K562 (cell line): ENCODE measurements around the gene ZNF546. TPM values are rescaled to one million over a fixed set of nuclear protein-coding genes. Genes with fewer than 3 reads are reported as not detected.
A peak's percentile ranks its signal among the peaks of the same experiment; 100 is the strongest.

Experiments
- CEBPG ChIP-seq, 3 experiments: fragments of 200-800 bp in 1 of 3; sonication (Bioruptor generic) in 1 of 3; sonication (generic) in 1 of 3; formaldehyde crosslinking in 1 of 3; IDR thresholded peaks in 2 of 3; conservative IDR thresholded peaks in 1 of 3; 2 replicates each; pipeline versions ENCODE4 v1.6.1 to v1.8.0; 2016 to 2022; ENCODE audit warnings: missing compliant biosample characterization in 2 of 3, missing genetic modification characterization in 2 of 3, mild to moderate bottlenecking in 1 of 3, missing genetic modification reagents in 1 of 3
- COPS2 ChIP-seq: fragments of 450-650 bp; conservative IDR thresholded peaks from 2 replicates; pipeline ENCODE4 v1.6.1; 2016; ENCODE audit warnings: mild to moderate bottlenecking, moderate library complexity
- KAT7 ChIP-seq: sonication (generic); formaldehyde crosslinking; IDR thresholded peaks from 2 replicates; pipeline ENCODE4 v1.8.0; 2022; ENCODE audit warnings: missing genetic modification reagents, mild to moderate bottlenecking, borderline replicate concordance
- MEF2A ChIP-seq: IDR thresholded peaks from 2 replicates; pipeline ENCODE4 v1.6.1; 2011; ENCODE audit warnings: low read depth, mild to moderate bottlenecking, low read length, moderate library complexity; ENCODE audit not compliant: control insufficient read depth
- MEIS2 ChIP-seq: fragments of 450-650 bp; IDR thresholded peaks from 2 replicates; pipeline ENCODE4 v1.6.1; 2014; ENCODE audit warnings: mild to moderate bottlenecking; ENCODE audit not compliant: partially characterized antibody
- RBBP5 ChIP-seq: fragments of 200-600 bp; sonication (generic); IDR thresholded peaks from 2 replicates; pipeline ENCODE4 v1.6.1; 2012; ENCODE audit warnings: borderline replicate concordance, mild to moderate bottlenecking, low read length, control low read depth, inconsistent platforms; ENCODE audit not compliant: insufficient read depth, poor library complexity, severe bottlenecking
- TAL1 ChIP-seq: fragments of 450-650 bp; IDR thresholded peaks from 2 replicates; pipeline ENCODE4 v1.6.1; 2016; ENCODE audit warnings: mild to moderate bottlenecking
- TCF15 ChIP-seq: fragments of 250-450 bp; sonication (Bioruptor Pico); IDR thresholded peaks from 2 replicates; pipeline ENCODE4 v1.8.0; 2022; ENCODE audit warnings: moderate library complexity, mild to moderate bottlenecking, inconsistent platforms
- ZKSCAN8 ChIP-seq: fragments of 200-800 bp; sonication (Bioruptor generic); IDR thresholded peaks from 2 replicates; pipeline ENCODE4 v1.6.1; 2016; ENCODE audit warnings: missing genetic modification characterization, missing compliant biosample characterization
- ZNF644 ChIP-seq: fragments of 200-800 bp; sonication (Bioruptor generic); IDR thresholded peaks from 2 replicates; pipeline ENCODE4 v1.6.1; 2016; ENCODE audit warnings: low read depth, missing genetic modification characterization, missing compliant biosample characterization
- polyA plus RNA-seq, 8 experiments: library from polyadenylated mRNA; depleted of rRNA in 4 of 8; stranded (reverse) in 5 of 8; unstranded in 3 of 8; fragments of >200 nt; fragmentation: Nextera tagmentation in 2 of 8; fragmentation: Illumina TruSeq in 1 of 8; extraction: Ambion mirVana in 2 of 8; extraction: Trizol in 1 of 8; gene quantifications; 2 replicates each; pipeline versions ENCODE4 v1.2.1 to v1.2.3, GENCODE V29; 2011 to 2014; ENCODE audit warnings: inconsistent platforms in 1 of 8, missing spikeins in 1 of 8
- total RNA-seq, 7 experiments: library from RNA; depleted of rRNA in 6 of 7; stranded (reverse); fragments of >200 nt in 6 of 7; fragmentation: Illumina TruSeq in 2 of 7; extraction: Trizol in 2 of 7; gene quantifications; 2 replicates each; pipeline versions ENCODE4 v1.2.1 to v1.2.3, GENCODE V29; 2011 to 2021; ENCODE audit warnings: low replicate concordance in 1 of 7
- TF ChIP-seq, protein P1 (sequence below): fragments of 450-650 bp; IDR thresholded peaks from 2 replicates; pipeline ENCODE4 v1.6.1; 2016; ENCODE audit warnings: borderline replicate concordance
- TF ChIP-seq, protein P2 (sequence below), 2 experiments: fragments of 450-650 bp in 1 of 2; sonication (generic) in 1 of 2; formaldehyde crosslinking in 1 of 2; IDR thresholded peaks; 2 replicates each; pipeline versions ENCODE4 v1.7.1 to v1.9.0; 2016 to 2022; ENCODE audit warnings: inconsistent platforms in 1 of 2, mild to moderate bottlenecking in 1 of 2, missing genetic modification reagents in 1 of 2

The ZNF546 gene
- total and polyA plus RNA-seq, 9 of the 15 experiments (the other 6 are each of a cell fraction or from before 2014, with no cell fraction given): 0.73 to 5.1 (median 2.2) TPM

- TF ChIP-seq TCF15 (CRISPR knock-in tag): no peak
- 0 out of 2 replicates have a peak, but pooled peaks have one; percentile 14 for TF ChIP-seq ZNF644
- TF ChIP-seq KAT7 (CRISPR knock-in tag): no peak
- peak; percentile 84; the same call in 1 of the 2 replicates for TF ChIP-seq MEF2A
- TF ChIP-seq, protein P1, sequence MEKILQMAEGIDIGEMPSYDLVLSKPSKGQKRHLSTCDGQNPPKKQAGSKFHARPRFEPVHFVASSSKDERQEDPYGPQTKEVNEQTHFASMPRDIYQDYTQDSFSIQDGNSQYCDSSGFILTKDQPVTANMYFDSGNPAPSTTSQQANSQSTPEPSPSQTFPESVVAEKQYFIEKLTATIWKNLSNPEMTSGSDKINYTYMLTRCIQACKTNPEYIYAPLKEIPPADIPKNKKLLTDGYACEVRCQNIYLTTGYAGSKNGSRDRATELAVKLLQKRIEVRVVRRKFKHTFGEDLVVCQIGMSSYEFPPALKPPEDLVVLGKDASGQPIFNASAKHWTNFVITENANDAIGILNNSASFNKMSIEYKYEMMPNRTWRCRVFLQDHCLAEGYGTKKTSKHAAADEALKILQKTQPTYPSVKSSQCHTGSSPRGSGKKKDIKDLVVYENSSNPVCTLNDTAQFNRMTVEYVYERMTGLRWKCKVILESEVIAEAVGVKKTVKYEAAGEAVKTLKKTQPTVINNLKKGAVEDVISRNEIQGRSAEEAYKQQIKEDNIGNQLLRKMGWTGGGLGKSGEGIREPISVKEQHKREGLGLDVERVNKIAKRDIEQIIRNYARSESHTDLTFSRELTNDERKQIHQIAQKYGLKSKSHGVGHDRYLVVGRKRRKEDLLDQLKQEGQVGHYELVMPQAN: no peak
- peak; percentile 18 for TF ChIP-seq MEIS2
- TF ChIP-seq CEBPG (CRISPR knock-in tag; IDR thresholded peaks at IDR 0.05): no peak
- peak in 1 of 2 experiments; percentile 75; a peak in 2 of 4 replicates for TF ChIP-seq CEBPG (tag; conservative IDR thresholded peaks at IDR 0.05 in 1 of 2, IDR thresholded peaks at IDR 0.05 in 1 of 2)
- peak; percentile 74 for TF ChIP-seq RBBP5
- TF ChIP-seq ZKSCAN8: 0 out of 2 replicates have a peak, but pooled peaks have one; percentile 1
- 0 out of 2 replicates have a peak, but pooled peaks have one; percentile 19 for TF ChIP-seq TAL1
- no peak for TF ChIP-seq COPS2
- TF ChIP-seq, protein P2, sequence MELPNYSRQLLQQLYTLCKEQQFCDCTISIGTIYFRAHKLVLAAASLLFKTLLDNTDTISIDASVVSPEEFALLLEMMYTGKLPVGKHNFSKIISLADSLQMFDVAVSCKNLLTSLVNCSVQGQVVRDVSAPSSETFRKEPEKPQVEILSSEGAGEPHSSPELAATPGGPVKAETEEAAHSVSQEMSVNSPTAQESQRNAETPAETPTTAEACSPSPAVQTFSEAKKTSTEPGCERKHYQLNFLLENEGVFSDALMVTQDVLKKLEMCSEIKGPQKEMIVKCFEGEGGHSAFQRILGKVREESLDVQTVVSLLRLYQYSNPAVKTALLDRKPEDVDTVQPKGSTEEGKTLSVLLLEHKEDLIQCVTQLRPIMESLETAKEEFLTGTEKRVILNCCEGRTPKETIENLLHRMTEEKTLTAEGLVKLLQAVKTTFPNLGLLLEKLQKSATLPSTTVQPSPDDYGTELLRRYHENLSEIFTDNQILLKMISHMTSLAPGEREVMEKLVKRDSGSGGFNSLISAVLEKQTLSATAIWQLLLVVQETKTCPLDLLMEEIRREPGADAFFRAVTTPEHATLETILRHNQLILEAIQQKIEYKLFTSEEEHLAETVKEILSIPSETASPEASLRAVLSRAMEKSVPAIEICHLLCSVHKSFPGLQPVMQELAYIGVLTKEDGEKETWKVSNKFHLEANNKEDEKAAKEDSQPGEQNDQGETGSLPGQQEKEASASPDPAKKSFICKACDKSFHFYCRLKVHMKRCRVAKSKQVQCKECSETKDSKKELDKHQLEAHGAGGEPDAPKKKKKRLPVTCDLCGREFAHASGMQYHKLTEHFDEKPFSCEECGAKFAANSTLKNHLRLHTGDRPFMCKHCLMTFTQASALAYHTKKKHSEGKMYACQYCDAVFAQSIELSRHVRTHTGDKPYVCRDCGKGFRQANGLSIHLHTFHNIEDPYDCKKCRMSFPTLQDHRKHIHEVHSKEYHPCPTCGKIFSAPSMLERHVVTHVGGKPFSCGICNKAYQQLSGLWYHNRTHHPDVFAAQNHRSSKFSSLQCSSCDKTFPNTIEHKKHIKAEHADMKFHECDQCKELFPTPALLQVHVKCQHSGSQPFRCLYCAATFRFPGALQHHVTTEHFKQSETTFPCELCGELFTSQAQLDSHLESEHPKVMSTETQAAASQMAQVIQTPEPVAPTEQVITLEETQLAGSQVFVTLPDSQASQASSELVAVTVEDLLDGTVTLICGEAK (IDR thresholded peaks at IDR 0.05): no peak
- TF ChIP-seq, protein P2 (CRISPR knock-in tag; IDR thresholded peaks at IDR 0.05): no peak
Measured at GRCh38 chr19:40005691-40006272, 8.9 kb downstream of the ZNF546 start (continued).
